ENCODE results near the gene RASAL2. TPM values are rescaled to one million over a fixed set of nuclear protein-coding genes. Genes with fewer than 3 reads are reported as not detected.

RASAL2 gene
- total RNA-seq, 1 experiment from 2014 or later: 22.2 TPM

DNA sequence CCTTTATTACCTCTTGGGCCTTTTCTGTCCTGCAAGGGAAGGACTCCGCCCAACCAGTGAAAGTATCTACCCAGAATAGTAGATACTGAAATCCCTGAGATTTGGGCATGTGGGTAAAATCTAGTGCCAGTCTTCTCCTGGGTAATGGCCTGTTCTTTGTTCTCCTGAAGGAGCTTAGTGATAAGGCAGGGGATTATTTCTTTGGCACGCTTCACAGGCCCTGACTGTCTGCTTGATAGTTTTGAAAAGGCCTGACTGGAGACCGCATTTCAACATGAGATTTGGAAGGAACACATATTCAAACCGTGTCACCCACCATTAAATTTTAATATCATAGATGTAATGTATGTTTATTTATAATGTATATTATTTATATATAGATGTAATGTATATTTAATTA is 48.9 kb downstream of the RASAL2 start:
- no peak overlapping the region for H2BK15ac ChIP-seq (ENCODE audit: low read depth, low read length)
- Mint-ChIP-seq H3K9me3 (peaks cover 0 to 2% of the 10 kb centered on the region in 2 experiments; a peak in 1 of 5 replicates), H3K27ac (no peak overlapping the region), H3K27me3 (ENCODE audit: low read depth) (no peaks in the 10 kb centered on the region), H3K36me3 (ENCODE audit: insufficient read depth in 1 of 3, low read depth in 3 of 3) (peaks cover 0 to 2% (median 0%) of the 10 kb centered on the region in 3 experiments; a peak in 1 of 7 replicates), H3K4me3 (no peak overlapping the region), H3K4me1 (peaks cover 10 to 17% of the 10 kb centered on the region in 2 experiments)
- no peak overlapping the region for H4K91ac ChIP-seq (ENCODE audit: insufficient read length, low read depth, low read length)
- TF ChIP-seq, protein P1, sequence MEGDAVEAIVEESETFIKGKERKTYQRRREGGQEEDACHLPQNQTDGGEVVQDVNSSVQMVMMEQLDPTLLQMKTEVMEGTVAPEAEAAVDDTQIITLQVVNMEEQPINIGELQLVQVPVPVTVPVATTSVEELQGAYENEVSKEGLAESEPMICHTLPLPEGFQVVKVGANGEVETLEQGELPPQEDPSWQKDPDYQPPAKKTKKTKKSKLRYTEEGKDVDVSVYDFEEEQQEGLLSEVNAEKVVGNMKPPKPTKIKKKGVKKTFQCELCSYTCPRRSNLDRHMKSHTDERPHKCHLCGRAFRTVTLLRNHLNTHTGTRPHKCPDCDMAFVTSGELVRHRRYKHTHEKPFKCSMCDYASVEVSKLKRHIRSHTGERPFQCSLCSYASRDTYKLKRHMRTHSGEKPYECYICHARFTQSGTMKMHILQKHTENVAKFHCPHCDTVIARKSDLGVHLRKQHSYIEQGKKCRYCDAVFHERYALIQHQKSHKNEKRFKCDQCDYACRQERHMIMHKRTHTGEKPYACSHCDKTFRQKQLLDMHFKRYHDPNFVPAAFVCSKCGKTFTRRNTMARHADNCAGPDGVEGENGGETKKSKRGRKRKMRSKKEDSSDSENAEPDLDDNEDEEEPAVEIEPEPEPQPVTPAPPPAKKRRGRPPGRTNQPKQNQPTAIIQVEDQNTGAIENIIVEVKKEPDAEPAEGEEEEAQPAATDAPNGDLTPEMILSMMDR (conservative IDR thresholded peaks at IDR 0.05): no peak
- no peaks in the 10 kb centered on the region; the same call in 1 of the 2 replicates for H3K4me1 ChIP-seq (ENCODE audit: insufficient read depth, low read length)
- no peak overlapping the region for H3K4ac ChIP-seq (ENCODE audit: low read depth, low read length)
- H3T11ph ChIP-seq (ENCODE audit: low read length): no peak overlapping the region
- H3K56ac ChIP-seq (ENCODE audit: insufficient read length, low read depth, low read length): no peak overlapping the region
- no peak overlapping the region for H2BK12ac ChIP-seq (ENCODE audit: insufficient read length, low read depth, low read length)
- no peaks in the 10 kb centered on the region for H3K23me2 ChIP-seq (ENCODE audit: insufficient read length, low read depth, low read length, poor library complexity, severe bottlenecking)
- no peak overlapping the region for H2AFZ ChIP-seq (ENCODE audit: low read length)
- WGBS (ENCODE audit: extremely low coverage, insufficient read length, low lambda C conversion rate): no CpG with 5 or more reads among the region's 4 CpGs
- DNase-seq: no peak
- H3K18ac ChIP-seq (ENCODE audit: insufficient read length, low read depth, low read length): no peak overlapping the region
- no peak overlapping the region for H2BK20ac ChIP-seq (ENCODE audit: low read depth, low read length, poor library complexity, severe bottlenecking)
- H2BK120ac ChIP-seq (ENCODE audit: low read depth, low read length, poor library complexity, severe bottlenecking): no peak overlapping the region
- no peaks in the 10 kb centered on the region for H4K20me1 ChIP-seq (ENCODE audit: control insufficient read depth, insufficient read depth, insufficient read length)
- H2AK5ac ChIP-seq (ENCODE audit: insufficient read length, low read length): no peak overlapping the region
- H2BK5ac ChIP-seq (ENCODE audit: insufficient read length, low read length): no peak overlapping the region
- no peak overlapping the region for H4K8ac ChIP-seq (replicated peaks; ENCODE audit: insufficient read length, low read depth, low read length)
- no peaks in the 10 kb centered on the region for H3K79me1 ChIP-seq (ENCODE audit: insufficient read depth, low read depth, low read length, poor library complexity, severe bottlenecking)
- H3K79me2 ChIP-seq (ENCODE audit: insufficient read depth, low read length): peaks cover 2% of the 10 kb centered on the region; the same call in 1 of the 2 replicates
- no peak overlapping the region for H3K9ac ChIP-seq (ENCODE audit: extremely low read depth, insufficient read length, low read length)
- no peak overlapping the region for H4K5ac ChIP-seq (ENCODE audit: insufficient read length, low read depth, low read length)
- no peak overlapping the region for H3K23ac ChIP-seq (ENCODE audit: insufficient read length, low read depth, low read length)
- no peak overlapping the region for H3K14ac ChIP-seq (ENCODE audit: insufficient read depth, low read length)
- H3K4me2 ChIP-seq (ENCODE audit: insufficient read depth, insufficient read length, low read length): no peak overlapping the region
- H3K27ac ChIP-seq (ENCODE audit: insufficient read length, low read depth, low read length): no peak overlapping the region
- H3K9me3 ChIP-seq (ENCODE audit: control insufficient read depth, low read depth, low read length): no peaks in the 10 kb centered on the region
- H3K27me3 ChIP-seq (ENCODE audit: insufficient read depth, low read length): no peaks in the 10 kb centered on the region
